Measurements from ENCODE around the gene DENND6A.

DENND6A gene

DNA sequence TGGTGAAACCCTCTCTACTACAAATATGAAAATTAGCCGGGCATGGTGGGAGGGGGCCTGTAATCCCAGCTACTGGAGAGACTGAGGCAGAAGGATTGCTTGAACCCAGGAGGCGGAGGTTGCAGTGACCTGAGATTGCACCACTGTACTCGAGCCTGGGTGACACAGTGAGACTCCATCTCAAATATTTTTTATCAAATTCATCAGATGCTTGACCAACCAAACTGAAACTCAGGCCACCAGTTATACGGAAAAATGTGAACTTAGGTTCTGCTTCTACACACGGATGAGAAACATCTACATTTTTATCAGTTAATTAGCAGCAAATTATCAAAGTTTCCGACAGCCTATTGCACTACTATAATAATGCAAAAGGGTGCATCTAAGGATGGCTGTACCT, 100.6 kb downstream of the DENND6A start:
- Histone ChIP-seq H3K9ac (ENCODE audit: low read depth, low read length) (no peak overlapping the region), H3K27me3 (ENCODE audit: control insufficient read depth, insufficient read depth, low read length) (no peaks in the 10 kb centered on the region), H3K4me1 (ENCODE audit: control insufficient read depth, insufficient read depth, low read length) (peaks cover 4% of the 10 kb centered on the region), H3K4me3 (ENCODE audit: low read depth, low read length) (no peak overlapping the region), H3K36me3 (ENCODE audit: control insufficient read depth, insufficient read depth, low read length) (no peaks in the 10 kb centered on the region), H3K9me3 (ENCODE audit: control insufficient read depth, insufficient read depth, low read length) (no peaks in the 10 kb centered on the region)

DNA sequence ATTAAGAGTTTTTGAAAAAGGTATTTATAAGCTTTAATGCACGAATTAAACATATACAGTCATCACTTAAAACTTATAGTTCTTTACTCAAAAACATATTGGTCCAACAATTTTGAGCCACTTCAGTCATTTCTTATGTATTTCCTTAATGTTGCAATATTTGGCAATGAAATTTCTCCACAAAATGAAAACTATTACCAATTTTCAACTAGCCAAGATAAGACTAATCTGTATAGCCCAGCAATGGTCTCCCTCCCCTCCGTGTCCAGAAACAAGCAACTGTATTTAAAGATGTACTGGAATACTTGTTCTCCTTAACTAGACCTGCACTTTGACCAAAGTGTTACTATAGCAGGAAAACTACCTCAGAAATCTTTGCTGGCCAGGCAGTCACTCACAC, 105.0 kb downstream of the DENND6A start:
- H3K36me3 ChIP-seq (ENCODE audit: control insufficient read depth, insufficient read depth, low read length) = no peaks in the 10 kb centered on the region
- no peaks in the 10 kb centered on the region for H3K4me1 ChIP-seq (ENCODE audit: control insufficient read depth, insufficient read depth, low read length)
- H3K9me3 ChIP-seq (ENCODE audit: control insufficient read depth, insufficient read depth, low read length) = no peaks in the 10 kb centered on the region
- no peak overlapping the region for H3K9ac ChIP-seq (ENCODE audit: low read depth, low read length)
- no peak overlapping the region for H3K4me3 ChIP-seq (ENCODE audit: low read depth, low read length)
- H3K27me3 ChIP-seq (ENCODE audit: control insufficient read depth, insufficient read depth, low read length) = no peaks in the 10 kb centered on the region

DNA sequence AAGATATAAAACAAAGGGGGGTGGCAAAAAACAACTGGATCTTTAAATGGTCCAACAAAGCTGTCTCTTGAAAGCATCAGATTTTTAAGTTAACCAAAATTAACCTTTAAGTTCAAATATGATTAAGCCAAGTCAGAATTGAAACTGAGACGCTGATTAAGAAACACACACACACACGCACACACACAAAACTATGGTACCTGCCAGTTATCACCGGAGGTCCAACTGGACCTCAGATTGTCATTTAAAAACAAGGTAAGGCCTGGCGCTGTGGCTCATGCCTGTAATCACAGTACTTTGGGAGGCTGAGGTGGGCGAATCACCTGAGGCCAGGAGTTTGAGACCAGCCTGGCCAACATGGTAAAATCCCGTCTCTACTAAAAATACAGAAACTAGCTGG, 106.1 kb downstream of the DENND6A start:
- H3K27me3 ChIP-seq (ENCODE audit: control insufficient read depth, insufficient read depth, low read length) = no peaks in the 10 kb centered on the region
- no peaks in the 10 kb centered on the region for H3K9me3 ChIP-seq (ENCODE audit: control insufficient read depth, insufficient read depth, low read length)
- H3K4me3 ChIP-seq (ENCODE audit: low read depth, low read length) = no peak overlapping the region
- no peaks in the 10 kb centered on the region for H3K36me3 ChIP-seq (ENCODE audit: control insufficient read depth, insufficient read depth, low read length)
- H3K4me1 ChIP-seq (ENCODE audit: control insufficient read depth, insufficient read depth, low read length) = no peaks in the 10 kb centered on the region
- no peak overlapping the region for H3K9ac ChIP-seq (ENCODE audit: low read depth, low read length)

DNA sequence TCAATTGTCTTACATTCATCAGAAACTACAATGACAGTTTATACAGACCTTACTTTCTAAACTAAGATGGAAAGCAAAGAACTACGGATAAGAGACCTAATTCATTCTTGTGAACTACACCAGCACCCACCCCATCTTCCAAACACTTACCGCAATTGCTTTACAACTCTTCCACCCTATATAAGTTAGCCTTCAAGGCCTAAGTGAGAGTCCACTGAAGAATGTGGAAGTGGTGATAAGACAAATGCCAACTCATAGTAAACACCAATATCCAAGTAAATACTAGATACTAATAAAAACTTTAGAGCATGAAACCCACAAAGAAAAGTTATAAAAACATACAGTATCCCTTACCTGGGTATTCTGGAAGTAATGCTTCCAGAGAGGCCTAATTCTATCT, 109.3 kb downstream of the DENND6A start:
- H3K36me3 ChIP-seq (ENCODE audit: control insufficient read depth, insufficient read depth, low read length) = no peaks in the 10 kb centered on the region
- no peak overlapping the region for H3K4me3 ChIP-seq (ENCODE audit: low read depth, low read length)
- no peaks in the 10 kb centered on the region for H3K4me1 ChIP-seq (ENCODE audit: control insufficient read depth, insufficient read depth, low read length)
- no peak overlapping the region for H3K9ac ChIP-seq (ENCODE audit: low read depth, low read length)
- H3K9me3 ChIP-seq (ENCODE audit: control insufficient read depth, insufficient read depth, low read length) = no peaks in the 10 kb centered on the region
- H3K27me3 ChIP-seq (ENCODE audit: control insufficient read depth, insufficient read depth, low read length) = no peaks in the 10 kb centered on the region

DNA sequence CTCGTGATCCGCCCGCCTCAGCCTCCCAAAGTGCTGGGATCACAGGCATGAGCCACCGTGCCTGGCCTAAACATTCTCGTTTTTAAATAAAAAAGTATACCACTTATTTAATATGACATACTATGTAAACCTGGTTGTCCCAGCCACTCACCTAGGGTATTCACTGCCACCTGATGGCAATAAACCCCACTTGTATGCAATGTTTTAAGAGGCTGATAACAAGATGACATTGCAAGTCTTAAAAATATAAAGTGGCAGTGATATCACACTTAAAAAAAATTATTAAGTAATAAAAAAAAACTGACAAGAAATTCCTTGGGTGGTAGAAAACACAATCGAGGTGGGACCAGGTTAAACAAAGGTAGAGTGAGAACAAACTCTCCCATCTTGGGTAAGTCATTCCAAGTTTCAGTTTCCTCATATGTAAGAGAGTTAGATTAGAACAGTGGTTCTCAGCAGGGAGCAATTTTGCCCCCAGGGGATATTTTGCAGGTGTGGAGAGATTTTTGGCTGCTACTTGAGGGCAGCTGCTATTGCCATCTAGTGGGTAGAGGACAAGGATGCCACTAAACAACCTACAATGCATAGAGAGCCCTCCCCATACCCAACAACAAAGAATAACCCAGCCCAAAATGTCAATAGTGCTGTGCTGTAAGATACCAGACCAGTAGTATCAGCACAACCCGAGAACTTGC, 110.3 kb downstream of the DENND6A start:
- Histone ChIP-seq H3K9ac (ENCODE audit: low read depth, low read length) (no peak overlapping the region), H3K36me3 (ENCODE audit: control insufficient read depth, insufficient read depth, low read length) (no peaks in the 10 kb centered on the region), H3K27me3 (ENCODE audit: control insufficient read depth, insufficient read depth, low read length) (no peaks in the 10 kb centered on the region)

DNA sequence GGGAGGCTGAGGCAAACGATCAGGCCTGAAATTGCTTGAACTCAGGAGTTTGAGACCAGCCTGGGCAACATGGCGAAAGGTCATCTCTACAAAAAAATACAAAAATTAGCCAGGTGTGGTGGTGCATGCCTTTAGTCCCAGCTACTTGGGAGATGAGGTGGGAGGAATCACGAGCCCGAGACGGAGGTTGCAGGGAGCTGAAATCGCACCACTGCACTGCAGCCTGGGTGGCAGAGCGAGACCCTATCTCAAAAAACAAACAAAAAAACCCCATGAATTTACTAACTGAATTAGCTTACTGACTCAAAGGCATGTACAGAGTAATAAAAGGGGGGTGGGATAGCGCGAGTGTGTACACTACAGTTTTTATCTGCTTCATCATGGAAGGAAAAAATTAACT, 115.1 kb downstream of the DENND6A start:
- H3K9ac ChIP-seq (ENCODE audit: low read depth, low read length) = no peak overlapping the region
- H3K9me3 ChIP-seq (ENCODE audit: control insufficient read depth, insufficient read depth, low read length) = no peaks in the 10 kb centered on the region
- no peaks in the 10 kb centered on the region for H3K27me3 ChIP-seq (ENCODE audit: control insufficient read depth, insufficient read depth, low read length)
- no peak overlapping the region for H3K4me3 ChIP-seq (ENCODE audit: low read depth, low read length)
- peaks cover 18% of the 10 kb centered on the region for H3K36me3 ChIP-seq (ENCODE audit: control insufficient read depth, insufficient read depth, low read length)
- H3K4me1 ChIP-seq (ENCODE audit: control insufficient read depth, insufficient read depth, low read length) = no peaks in the 10 kb centered on the region

More for the DNA sequence above, 110.3 kb downstream of the DENND6A start:
- no peaks in the 10 kb centered on the region for H3K9me3 ChIP-seq (ENCODE audit: control insufficient read depth, insufficient read depth, low read length)
- H3K4me1 ChIP-seq (ENCODE audit: control insufficient read depth, insufficient read depth, low read length) = no peaks in the 10 kb centered on the region
- H3K4me3 ChIP-seq (ENCODE audit: low read depth, low read length) = no peak overlapping the region

DNA sequence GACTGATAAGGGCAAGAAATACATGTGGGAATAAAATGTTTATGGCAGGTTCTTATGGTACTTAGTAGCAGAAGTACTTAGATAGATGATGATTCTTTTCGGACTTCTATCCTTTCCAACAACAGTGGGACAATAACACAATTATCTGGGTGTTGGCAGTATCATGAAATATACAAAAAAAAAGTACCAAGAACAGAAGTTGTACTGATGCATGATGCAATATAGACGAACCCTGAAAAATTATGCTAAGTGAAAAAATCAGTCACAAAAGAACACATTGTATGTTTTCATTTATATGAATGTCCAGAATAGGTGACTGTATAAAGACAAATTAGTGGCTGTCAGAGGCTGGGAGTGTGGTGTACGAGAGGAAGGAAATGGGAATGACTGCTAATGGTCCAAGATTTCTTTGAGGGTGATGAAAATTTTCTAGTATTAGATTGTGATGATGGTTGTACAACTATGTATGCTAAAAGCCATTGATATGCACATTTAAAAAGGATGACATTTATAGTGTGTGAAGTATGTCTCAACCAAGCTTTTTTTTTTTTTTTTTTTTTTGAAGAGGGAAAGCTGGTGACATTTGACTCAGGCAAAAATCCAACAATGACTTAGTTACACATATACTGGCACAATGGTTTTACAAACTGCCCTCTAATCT, 116.8 kb downstream of the DENND6A start:
- Histone ChIP-seq H3K36me3 (ENCODE audit: control insufficient read depth, insufficient read depth, low read length) (peaks cover 25% of the 10 kb centered on the region), H3K4me1 (ENCODE audit: control insufficient read depth, insufficient read depth, low read length) (no peaks in the 10 kb centered on the region), H3K9me3 (ENCODE audit: control insufficient read depth, insufficient read depth, low read length) (no peaks in the 10 kb centered on the region), H3K27me3 (ENCODE audit: control insufficient read depth, insufficient read depth, low read length) (no peaks in the 10 kb centered on the region), H3K9ac (ENCODE audit: low read depth, low read length) (no peak overlapping the region), H3K4me3 (ENCODE audit: low read depth, low read length) (no peak overlapping the region)

Data from iPS-15b (cell line).